ENCODE data around the gene NPEPPS.

DNA sequence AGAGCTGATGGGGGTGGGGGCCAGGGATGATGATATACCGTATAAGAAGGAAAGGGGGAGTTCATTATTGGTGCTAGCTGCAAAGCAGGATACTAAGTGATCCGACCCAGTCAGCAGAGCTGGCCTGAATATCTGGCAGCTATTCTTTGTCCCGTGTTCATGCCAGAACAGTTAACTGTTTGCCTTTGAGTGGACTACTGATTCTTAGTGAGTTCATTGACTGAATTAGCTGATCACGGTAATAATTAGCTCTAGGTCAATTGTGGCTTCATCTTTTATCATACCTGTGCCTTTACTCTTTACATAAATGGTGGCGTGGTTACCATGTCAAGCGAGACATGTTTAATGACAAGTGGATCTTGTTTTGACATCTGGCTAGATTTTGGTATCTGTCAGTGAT lies 124.1 kb downstream of the NPEPPS start:
- TF ChIP-seq, protein P1, sequence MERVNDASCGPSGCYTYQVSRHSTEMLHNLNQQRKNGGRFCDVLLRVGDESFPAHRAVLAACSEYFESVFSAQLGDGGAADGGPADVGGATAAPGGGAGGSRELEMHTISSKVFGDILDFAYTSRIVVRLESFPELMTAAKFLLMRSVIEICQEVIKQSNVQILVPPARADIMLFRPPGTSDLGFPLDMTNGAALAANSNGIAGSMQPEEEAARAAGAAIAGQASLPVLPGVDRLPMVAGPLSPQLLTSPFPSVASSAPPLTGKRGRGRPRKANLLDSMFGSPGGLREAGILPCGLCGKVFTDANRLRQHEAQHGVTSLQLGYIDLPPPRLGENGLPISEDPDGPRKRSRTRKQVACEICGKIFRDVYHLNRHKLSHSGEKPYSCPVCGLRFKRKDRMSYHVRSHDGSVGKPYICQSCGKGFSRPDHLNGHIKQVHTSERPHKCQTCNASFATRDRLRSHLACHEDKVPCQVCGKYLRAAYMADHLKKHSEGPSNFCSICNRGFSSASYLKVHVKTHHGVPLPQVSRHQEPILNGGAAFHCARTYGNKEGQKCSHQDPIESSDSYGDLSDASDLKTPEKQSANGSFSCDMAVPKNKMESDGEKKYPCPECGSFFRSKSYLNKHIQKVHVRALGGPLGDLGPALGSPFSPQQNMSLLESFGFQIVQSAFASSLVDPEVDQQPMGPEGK (CRISPR knock-in tag; IDR thresholded peaks at IDR 0.05; ENCODE audit: borderline replicate concordance), result no peak
- no peak for TF ChIP-seq ZC3H10 (CRISPR knock-in tag; IDR thresholded peaks at IDR 0.05)
- TF ChIP-seq PPARA (CRISPR knock-in tag; IDR thresholded peaks at IDR 0.05; ENCODE audit: borderline replicate concordance), result no peak
- TF ChIP-seq, protein P2, sequence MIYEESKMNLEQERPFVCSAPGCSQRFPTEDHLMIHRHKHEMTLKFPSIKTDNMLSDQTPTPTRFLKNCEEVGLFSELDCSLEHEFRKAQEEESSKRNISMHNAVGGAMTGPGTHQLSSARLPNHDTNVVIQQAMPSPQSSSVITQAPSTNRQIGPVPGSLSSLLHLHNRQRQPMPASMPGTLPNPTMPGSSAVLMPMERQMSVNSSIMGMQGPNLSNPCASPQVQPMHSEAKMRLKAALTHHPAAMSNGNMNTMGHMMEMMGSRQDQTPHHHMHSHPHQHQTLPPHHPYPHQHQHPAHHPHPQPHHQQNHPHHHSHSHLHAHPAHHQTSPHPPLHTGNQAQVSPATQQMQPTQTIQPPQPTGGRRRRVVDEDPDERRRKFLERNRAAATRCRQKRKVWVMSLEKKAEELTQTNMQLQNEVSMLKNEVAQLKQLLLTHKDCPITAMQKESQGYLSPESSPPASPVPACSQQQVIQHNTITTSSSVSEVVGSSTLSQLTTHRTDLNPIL (CRISPR knock-in tag; IDR thresholded peaks at IDR 0.05; ENCODE audit: low read depth), result no peak
- TF ChIP-seq TOX (CRISPR knock-in tag; IDR thresholded peaks at IDR 0.05; ENCODE audit: borderline replicate concordance), result no peak
- TF ChIP-seq, protein P3, sequence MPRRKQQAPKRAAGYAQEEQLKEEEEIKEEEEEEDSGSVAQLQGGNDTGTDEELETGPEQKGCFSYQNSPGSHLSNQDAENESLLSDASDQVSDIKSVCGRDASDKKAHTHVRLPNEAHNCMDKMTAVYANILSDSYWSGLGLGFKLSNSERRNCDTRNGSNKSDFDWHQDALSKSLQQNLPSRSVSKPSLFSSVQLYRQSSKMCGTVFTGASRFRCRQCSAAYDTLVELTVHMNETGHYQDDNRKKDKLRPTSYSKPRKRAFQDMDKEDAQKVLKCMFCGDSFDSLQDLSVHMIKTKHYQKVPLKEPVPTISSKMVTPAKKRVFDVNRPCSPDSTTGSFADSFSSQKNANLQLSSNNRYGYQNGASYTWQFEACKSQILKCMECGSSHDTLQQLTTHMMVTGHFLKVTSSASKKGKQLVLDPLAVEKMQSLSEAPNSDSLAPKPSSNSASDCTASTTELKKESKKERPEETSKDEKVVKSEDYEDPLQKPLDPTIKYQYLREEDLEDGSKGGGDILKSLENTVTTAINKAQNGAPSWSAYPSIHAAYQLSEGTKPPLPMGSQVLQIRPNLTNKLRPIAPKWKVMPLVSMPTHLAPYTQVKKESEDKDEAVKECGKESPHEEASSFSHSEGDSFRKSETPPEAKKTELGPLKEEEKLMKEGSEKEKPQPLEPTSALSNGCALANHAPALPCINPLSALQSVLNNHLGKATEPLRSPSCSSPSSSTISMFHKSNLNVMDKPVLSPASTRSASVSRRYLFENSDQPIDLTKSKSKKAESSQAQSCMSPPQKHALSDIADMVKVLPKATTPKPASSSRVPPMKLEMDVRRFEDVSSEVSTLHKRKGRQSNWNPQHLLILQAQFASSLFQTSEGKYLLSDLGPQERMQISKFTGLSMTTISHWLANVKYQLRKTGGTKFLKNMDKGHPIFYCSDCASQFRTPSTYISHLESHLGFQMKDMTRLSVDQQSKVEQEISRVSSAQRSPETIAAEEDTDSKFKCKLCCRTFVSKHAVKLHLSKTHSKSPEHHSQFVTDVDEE (CRISPR knock-in tag; IDR thresholded peaks at IDR 0.05), result no peak
- no peak for TF ChIP-seq RARB (CRISPR knock-in tag; IDR thresholded peaks at IDR 0.05)
- TF ChIP-seq, protein P4, sequence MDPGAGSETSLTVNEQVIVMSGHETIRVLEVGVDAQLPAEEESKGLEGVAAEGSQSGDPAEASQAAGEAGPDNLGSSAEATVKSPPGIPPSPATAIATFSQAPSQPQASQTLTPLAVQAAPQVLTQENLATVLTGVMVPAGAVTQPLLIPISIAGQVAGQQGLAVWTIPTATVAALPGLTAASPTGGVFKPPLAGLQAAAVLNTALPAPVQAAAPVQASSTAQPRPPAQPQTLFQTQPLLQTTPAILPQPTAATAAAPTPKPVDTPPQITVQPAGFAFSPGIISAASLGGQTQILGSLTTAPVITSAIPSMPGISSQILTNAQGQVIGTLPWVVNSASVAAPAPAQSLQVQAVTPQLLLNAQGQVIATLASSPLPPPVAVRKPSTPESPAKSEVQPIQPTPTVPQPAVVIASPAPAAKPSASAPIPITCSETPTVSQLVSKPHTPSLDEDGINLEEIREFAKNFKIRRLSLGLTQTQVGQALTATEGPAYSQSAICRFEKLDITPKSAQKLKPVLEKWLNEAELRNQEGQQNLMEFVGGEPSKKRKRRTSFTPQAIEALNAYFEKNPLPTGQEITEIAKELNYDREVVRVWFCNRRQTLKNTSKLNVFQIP (CRISPR knock-in tag; IDR thresholded peaks at IDR 0.05; ENCODE audit: borderline replicate concordance, low read depth), result no peak
- no peak for TF ChIP-seq ZFP3 (CRISPR knock-in tag; IDR thresholded peaks at IDR 0.05)
- no peak for TF ChIP-seq GLIS3 (CRISPR knock-in tag; IDR thresholded peaks at IDR 0.05)
- no peak for TF ChIP-seq ZNF70 (CRISPR knock-in tag; IDR thresholded peaks at IDR 0.05)
- no peak for TF ChIP-seq ZNF8 (CRISPR knock-in tag; IDR thresholded peaks at IDR 0.05)
- TF ChIP-seq ZNF565 (CRISPR knock-in tag; conservative IDR thresholded peaks at IDR 0.05; ENCODE audit: low read depth), result no peak
